Chondrocyte (in vitro differentiated cells): ENCODE results near the gene RPTOR. TPM values are rescaled to one million over a fixed set of nuclear protein-coding genes. Genes with fewer than 3 reads are reported as not detected.

Source experiments
- DNase-seq: peaks from one replicate; pipeline ENCODE4 v3.0.0; 2021; ENCODE audit warnings: mixed read lengths, low spot score
- H3K27ac Mint-ChIP-seq: one replicate; pipeline ENCODE4 v1.8.0; 2021; ENCODE audit warnings: mild to moderate bottlenecking, moderate library complexity, mixed read lengths; ENCODE audit not compliant: unreplicated experiment
- H3K27me3 Mint-ChIP-seq: 2 replicates; pipeline ENCODE4 v1.8.0; 2021; ENCODE audit warnings: low read depth, mixed read lengths
- H3K36me3 Mint-ChIP-seq: 2 replicates; pipeline ENCODE4 v1.8.0; 2021; ENCODE audit warnings: low read depth, mixed read lengths
- H3K4me1 Mint-ChIP-seq: 2 replicates; pipeline ENCODE4 v1.8.0; 2021; ENCODE audit warnings: low read depth, mild to moderate bottlenecking, mixed read lengths
- H3K4me3 Mint-ChIP-seq: one replicate; pipeline ENCODE4 v1.8.0; 2021; ENCODE audit warnings: mild to moderate bottlenecking, moderate library complexity, mixed read lengths; ENCODE audit not compliant: unreplicated experiment
- H3K9me3 Mint-ChIP-seq: 2 replicates; pipeline ENCODE4 v1.8.0; 2021; ENCODE audit warnings: low read depth, mixed read lengths
- total RNA-seq: library from RNA; stranded (reverse); gene quantifications from 3 replicates; pipeline ENCODE4 v1.2.1, GENCODE V29; 2021
- TF ChIP-seq, protein P1 (sequence below): fragments of 200-600 bp; sonication (generic); IDR thresholded peaks from 2 replicates; pipeline ENCODE4 v1.5.0; 2021; ENCODE audit warnings: antibody characterized with exemption, mild to moderate bottlenecking, moderate library complexity

The RPTOR gene
- total RNA-seq, 1 donor from 2014 or later, result 30.9 TPM

DNA sequence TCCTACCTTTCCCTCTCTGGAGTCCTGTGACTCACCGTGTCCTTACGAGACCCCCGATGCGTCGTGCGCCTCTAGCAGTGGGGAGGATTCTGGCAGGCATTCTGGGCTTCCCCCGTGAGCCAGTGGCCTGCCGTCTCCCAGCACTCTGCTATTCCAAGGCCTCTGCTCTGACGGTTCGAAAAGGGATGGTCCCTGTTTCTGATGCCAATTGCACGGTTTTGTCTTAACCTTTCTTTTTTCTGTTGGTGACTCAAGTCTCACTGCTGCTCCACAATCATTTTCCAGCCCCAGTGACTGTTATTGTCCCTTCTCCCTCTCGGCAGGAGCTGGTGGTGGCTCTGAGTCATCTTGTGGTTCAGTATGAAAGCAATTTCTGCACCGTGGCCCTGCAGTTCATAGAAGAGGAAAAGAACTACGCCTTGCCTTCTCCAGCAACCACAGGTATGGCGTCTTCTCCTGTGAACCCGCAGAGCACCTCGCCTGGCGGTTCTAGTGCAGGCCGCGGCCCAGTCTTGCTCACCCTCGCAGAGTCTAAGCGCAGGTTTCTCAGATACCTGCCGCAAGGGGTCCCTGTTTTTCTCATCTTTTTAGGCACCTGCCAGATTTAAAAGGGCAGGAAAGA is 346.9 kb downstream of the RPTOR start:
- no peaks in the 10 kb centered on the region for H3K9me3 Mint-ChIP-seq
- peak; percentile 77 for DNase-seq
- peaks cover 18% of the 10 kb centered on the region for H3K36me3 Mint-ChIP-seq
- H3K4me1 Mint-ChIP-seq, result peaks cover 52% of the 10 kb centered on the region
- H3K4me3 Mint-ChIP-seq, result peak overlapping the region; percentile 61
- H3K27me3 Mint-ChIP-seq, result no peaks in the 10 kb centered on the region
- TF ChIP-seq, protein P1, sequence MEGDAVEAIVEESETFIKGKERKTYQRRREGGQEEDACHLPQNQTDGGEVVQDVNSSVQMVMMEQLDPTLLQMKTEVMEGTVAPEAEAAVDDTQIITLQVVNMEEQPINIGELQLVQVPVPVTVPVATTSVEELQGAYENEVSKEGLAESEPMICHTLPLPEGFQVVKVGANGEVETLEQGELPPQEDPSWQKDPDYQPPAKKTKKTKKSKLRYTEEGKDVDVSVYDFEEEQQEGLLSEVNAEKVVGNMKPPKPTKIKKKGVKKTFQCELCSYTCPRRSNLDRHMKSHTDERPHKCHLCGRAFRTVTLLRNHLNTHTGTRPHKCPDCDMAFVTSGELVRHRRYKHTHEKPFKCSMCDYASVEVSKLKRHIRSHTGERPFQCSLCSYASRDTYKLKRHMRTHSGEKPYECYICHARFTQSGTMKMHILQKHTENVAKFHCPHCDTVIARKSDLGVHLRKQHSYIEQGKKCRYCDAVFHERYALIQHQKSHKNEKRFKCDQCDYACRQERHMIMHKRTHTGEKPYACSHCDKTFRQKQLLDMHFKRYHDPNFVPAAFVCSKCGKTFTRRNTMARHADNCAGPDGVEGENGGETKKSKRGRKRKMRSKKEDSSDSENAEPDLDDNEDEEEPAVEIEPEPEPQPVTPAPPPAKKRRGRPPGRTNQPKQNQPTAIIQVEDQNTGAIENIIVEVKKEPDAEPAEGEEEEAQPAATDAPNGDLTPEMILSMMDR, result peak; percentile 45
- H3K27ac Mint-ChIP-seq, result peak overlapping the region; percentile 99

DNA sequence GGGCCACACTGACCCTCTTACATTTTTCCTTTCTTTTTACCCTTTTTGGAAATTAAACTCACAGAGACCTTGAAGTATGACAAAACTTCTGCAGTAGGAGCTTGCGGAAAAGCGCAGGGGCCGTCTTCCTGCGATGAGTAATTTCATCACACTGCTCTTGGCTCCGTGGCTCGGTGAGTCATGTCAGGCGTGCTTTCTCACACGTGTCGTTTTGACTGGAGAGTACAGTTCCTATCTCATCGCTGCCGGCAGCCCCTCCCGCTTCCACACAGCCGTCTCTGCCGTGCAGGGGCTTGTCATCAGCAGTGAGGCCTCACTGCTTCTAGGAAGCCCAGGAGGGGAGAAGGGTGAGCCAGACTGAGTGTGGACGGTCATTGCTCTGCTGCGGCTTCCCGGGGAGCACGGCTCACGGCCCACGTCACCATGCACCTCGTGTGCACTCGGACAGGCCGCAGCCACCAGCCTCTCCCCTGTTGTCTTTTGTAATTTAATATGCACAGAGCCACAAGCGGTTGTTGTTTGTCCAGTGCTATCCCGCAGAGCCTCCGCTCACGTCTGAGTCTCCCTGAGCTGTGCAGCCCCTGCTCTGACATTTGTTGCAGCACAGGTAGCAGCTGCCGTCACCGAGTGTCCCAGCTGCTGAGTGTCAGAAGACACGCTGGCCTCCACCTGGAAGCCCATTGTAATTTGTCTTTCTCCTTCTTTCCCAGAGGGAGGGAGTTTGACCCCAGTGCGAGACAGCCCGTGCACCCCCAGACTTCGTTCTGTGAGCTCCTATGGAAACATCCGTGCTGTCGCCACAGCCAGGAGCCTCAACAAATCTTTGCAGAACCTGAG is 347.6 kb downstream of the RPTOR start:
- TF ChIP-seq, protein P1, result no peak

DNA sequence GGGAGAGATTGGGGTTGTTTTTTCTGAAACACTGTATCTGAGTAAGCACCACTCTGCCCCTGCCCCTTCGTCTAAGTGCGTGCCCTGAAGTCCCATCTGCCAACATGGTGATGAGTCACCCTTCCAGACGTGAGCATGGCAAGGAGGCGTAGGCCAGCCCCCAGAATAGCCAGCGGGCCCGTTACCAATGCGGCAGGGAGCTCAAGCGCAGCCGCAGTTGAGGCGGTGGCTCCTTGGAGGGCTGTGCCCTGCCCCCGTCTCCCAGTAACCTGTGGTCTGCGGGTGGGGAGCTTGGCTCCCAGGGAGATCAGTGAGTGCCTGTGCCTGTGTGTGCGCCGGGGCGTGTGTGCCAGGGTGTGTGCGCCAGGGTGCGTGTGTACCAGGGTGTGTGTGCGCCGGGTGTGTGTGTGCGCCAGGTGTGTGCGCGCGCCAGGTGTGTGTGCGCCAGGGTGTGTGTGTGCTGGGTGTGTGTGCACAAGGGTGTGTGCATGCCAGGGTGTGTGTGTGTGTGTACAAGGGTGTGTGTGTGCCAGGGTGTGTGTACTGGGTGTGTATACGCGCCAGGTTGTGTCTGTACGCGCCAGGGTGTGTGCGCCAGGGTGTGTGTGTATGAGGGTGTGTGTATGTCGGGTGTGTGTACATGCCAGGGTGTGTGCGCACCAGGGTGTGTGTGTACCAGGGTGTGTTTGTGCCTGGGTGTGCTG is 348.4 kb downstream of the RPTOR start:
- H3K27ac Mint-ChIP-seq, result peak overlapping the region; percentile 99
- no peaks in the 10 kb centered on the region for H3K9me3 Mint-ChIP-seq
- no peaks in the 10 kb centered on the region for H3K27me3 Mint-ChIP-seq
- DNase-seq, result no peak
- TF ChIP-seq, protein P1, result no peak
- H3K36me3 Mint-ChIP-seq, result peaks cover 21% of the 10 kb centered on the region
- H3K4me1 Mint-ChIP-seq, result peaks cover 52% of the 10 kb centered on the region
- H3K4me3 Mint-ChIP-seq, result peak overlapping the region; percentile 61

More for the DNA sequence above, 347.6 kb downstream of the RPTOR start:
- Mint-ChIP-seq H3K36me3 (peaks cover 19% of the 10 kb centered on the region), H3K4me1 (peaks cover 52% of the 10 kb centered on the region), H3K27me3 (no peaks in the 10 kb centered on the region), H3K9me3 (no peaks in the 10 kb centered on the region), H3K4me3 (peak overlapping the region; percentile 61), H3K27ac (peak overlapping the region; percentile 99)
- peak; percentile 86 for DNase-seq

DNA sequence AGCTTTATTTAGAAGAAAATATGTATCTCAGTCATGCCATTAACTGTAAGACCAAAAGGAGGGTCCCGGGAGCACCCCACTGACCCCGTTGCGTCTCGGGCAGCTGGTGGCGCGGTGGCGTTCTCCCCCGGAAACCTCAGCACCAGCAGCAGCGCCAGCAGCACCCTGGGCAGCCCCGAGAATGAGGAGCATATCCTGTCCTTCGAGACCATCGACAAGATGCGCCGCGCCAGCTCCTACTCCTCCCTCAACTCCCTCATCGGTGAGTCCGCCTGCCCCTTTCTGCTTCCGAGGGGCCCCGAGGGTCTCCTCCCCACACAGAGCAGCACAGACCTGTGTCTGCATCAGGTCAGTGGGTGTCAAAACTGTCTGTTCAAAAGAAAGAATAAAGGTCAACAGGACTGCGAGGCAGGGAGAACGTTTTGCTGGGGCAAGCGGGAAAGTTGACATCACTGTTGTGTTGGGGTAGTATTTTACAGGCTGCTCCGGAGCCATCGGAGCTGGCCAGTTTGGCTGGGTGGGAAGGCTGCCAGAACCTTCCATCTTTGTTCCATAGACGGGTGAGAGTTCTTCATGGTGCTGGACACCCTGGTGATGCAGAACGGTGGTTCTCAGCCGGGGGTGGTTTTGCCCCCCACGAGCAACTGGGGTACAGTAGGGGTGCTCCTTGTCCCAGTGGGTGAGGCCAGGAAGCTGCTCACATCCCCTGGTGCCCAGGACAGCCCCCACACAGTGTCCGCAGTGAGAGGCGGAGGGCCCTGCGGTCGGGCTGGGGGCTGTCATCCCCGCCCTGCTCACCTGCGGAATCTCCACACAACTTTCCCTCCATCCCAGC is 349.2 kb downstream of the RPTOR start:
- H3K27ac Mint-ChIP-seq, result peak overlapping the region; percentile 99
- TF ChIP-seq, protein P1, result no peak
- H3K9me3 Mint-ChIP-seq, result no peaks in the 10 kb centered on the region
- peaks cover 52% of the 10 kb centered on the region for H3K4me1 Mint-ChIP-seq
- no peak for DNase-seq
- no peaks in the 10 kb centered on the region for H3K27me3 Mint-ChIP-seq
- no peak overlapping the region for H3K4me3 Mint-ChIP-seq
- peaks cover 25% of the 10 kb centered on the region for H3K36me3 Mint-ChIP-seq

- no peaks in the 10 kb centered on the region for H3K9me3 Mint-ChIP-seq
- H3K4me1 Mint-ChIP-seq, result peaks cover 48% of the 10 kb centered on the region
- no peaks in the 10 kb centered on the region for H3K27me3 Mint-ChIP-seq
- no peak overlapping the region for H3K27ac Mint-ChIP-seq
- TF ChIP-seq, protein P1, result peak; percentile 60
- peaks cover 26% of the 10 kb centered on the region for H3K36me3 Mint-ChIP-seq
- H3K4me3 Mint-ChIP-seq, result no peak overlapping the region
- DNase-seq, result no peak
These were observed 349.7 kb downstream of the RPTOR start for GRCh38 chr17:80894439-80894721.
